T-helper 2 cell (primary cell): ENCODE results near the gene CCSER1.
"Not testable (repeated sequence)": the region's sequence is repeated elsewhere in the genome, so short reads cannot be mapped to it uniquely, and the experiment has no call there.

Source experiments
- DNase-seq, 5 experiments: peaks; one replicate each; pipeline versions ENCODE4 v3.0.0 to v3.0.0-alpha.2; 2012 to 2022

The CCSER1 gene

DNA sequence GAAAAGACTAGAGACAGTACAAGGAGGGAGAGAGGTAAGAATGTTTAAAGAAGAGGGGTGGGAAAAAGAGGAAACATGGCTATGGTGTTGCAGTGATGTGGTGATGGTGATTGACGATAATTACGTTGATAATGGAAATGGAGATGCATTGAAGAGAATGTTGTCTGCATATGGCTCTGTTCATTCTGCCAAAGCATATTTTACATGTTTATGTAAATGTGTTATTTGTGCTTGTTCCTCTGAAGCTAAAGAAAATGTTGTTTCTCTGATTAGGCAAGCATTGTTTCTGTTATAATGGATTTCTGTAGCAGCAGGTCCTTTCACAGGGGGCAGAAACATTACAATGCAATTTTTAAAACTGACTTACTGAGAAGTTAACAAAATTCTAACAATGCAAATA, 958.8 kb downstream of the CCSER1 start:
- no peak for DNase-seq

DNA sequence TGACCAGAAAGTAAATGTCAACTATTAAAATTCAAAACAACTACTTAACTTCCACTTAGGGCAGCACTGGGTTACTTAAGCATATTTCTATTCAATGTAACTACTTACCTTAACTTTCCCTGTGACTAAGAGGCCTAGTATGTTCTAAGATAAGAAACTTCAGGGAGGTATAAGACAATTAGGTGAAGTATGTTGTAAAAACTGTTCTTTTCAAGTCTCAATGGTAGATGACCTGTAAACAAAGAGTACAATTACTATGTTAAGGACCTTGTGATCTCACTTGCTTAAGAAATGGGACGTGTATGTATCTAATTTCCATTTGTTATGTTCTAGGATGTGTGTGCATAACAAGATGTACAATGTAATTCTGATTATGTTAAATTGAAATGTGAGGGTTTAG, 960.5 kb downstream of the CCSER1 start:
- DNase-seq: no peak

DNA sequence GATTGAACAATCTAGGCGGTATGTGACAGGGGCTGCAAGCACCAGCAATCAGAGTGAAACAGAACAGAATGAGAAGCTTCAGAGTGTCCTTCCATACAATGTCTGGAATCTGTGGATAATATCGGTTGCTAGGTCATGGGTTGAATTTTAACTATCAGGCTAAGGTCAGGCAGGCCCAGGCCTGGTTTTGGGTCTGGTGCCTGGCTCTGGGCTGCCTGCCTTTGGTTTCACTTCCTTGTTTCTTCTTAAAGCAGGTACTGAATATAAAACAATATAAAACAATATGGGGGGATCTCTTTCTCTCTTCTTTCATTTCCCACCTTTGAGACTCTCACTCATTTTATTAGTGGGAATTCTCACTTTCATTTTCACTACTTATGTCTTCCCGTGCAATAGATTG, 962.0 kb downstream of the CCSER1 start:
- no peak for DNase-seq

GRCh38 chr4:91092398-91092980, 965.3 kb downstream of the CCSER1 start:
- DNase-seq: no peak

- DNase-seq: not testable (repeated sequence)
These were observed 967.0 kb downstream of the CCSER1 start for GRCh38 chr4:91094220-91094619.

GRCh38 chr4:91099666-91100065, 972.5 kb downstream of the CCSER1 start:
- no peak for DNase-seq

GRCh38 chr4:91108751-91109150, 981.6 kb downstream of the CCSER1 start:
- no peak for DNase-seq

DNA sequence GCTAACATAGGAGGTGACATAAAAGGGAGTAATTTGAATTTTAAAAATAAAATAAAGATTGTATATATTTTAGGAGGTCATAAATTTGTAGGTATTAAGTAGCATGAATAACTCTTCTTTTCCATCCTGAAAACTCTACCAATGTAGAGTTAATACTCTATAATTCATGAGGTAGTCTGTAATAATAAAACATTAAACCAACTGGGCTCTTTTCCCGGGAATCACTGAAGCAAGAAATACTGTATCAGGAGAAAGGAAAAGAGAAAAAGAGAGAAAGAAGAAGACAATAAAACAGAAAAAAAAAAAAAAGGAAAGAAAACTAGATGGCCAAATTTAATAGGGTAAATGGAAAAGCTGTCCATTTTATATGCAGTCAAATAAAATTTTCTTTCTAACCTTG, 984.4 kb downstream of the CCSER1 start:
- no peak for DNase-seq

GRCh38 chr4:91113130-91113706, 986.0 kb downstream of the CCSER1 start:
- DNase-seq: peak in 1 of 5 experiments; percentile 3

- no peak for DNase-seq
These were observed 987.2 kb downstream of the CCSER1 start for GRCh38 chr4:91114386-91114785.

DNA sequence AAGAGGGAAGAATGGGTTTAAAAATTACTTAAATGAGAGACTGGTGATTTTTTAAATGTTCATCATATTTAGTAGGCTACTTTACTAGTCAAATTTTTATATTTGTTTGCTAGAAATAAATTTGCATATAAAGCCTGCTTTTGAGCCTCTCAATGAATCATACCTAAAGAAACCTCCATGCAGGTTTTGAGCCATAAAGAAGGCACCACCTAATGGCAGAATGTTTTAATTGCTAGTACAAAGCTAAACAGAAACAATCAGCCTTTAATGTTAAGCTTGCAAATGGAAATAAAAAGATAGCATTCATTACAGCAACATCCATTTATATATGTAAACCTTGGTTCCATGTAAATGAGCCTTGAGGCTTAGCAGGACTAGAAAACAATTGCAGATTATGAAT, 989.7 kb downstream of the CCSER1 start:
- DNase-seq: no peak

- no peak for DNase-seq
These were observed 991.4 kb downstream of the CCSER1 start for GRCh38 chr4:91118597-91118996.

- no peak for DNase-seq
These were observed 996.5 kb downstream of the CCSER1 start for GRCh38 chr4:91123742-91124141.

DNA sequence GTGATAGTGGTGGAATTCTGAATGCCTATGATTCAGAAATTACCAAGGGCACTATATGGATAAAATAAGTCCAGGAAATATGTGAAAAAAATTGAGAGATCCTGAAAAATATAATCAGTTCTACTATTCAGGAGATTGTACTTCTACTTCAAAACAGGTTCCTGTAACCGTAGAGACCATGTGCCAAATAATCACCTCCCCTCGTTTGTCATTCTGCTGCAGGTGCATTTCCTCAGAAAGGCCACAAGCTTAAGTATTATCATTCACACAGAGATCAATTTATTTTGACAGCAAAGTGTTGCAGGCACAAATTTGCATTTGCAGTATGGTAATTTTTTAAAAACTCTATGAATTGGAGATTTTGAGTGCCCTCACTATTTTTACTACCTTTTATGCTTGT, 1000.0 kb downstream of the CCSER1 start:
- DNase-seq: no peak

GRCh38 chr4:91127831-91128230, 1000.6 kb downstream of the CCSER1 start:
- no peak for DNase-seq

GRCh38 chr4:91128519-91128918, 1001.3 kb downstream of the CCSER1 start:
- no peak for DNase-seq

DNA sequence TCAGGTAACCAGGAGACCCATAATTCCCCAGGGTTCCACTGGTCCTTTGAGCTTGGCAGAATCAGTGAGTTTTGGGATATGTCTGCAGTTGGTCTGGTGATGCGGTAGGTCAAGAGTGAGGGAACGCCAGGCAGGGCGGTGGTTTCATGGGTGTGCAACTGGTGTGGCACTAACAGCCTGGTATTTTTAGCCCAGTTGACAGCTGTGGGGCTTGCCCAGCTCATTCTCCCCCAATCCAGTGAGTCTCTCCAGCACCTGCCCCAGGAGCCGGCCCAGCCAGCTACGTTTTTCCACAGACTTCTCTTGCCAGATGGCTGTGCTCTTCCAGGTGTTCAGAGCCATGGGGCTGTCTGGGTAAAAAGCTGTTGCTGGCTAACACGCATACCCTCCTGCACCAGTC, 1019.9 kb downstream of the CCSER1 start:
- DNase-seq: no peak

GRCh38 chr4:91154041-91154440, 1026.8 kb downstream of the CCSER1 start:
- DNase-seq: not testable (repeated sequence)

GRCh38 chr4:91167864-91168653, 1040.9 kb downstream of the CCSER1 start:
- not testable (repeated sequence) for DNase-seq

GRCh38 chr4:91170768-91171167, 1043.6 kb downstream of the CCSER1 start:
- DNase-seq: no peak

DNA sequence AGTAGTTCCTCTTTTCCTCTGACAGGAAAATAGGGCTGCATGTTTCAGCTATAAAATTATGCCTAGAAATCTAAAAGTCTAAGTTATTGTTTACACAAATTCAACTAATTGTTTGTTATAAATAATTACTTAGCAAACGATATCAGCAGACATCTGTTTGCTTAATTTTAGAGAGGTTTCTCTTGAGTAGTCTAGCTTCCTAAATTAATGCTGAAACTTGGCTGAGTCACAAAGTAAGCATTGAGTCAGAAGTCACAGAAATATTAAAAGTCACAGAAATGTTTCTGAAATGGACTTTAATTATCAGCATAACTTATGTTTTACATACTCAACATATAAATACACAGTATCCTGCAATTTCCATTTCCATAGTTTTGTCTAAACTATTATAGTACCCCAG, 1044.0 kb downstream of the CCSER1 start:
- DNase-seq: no peak

DNA sequence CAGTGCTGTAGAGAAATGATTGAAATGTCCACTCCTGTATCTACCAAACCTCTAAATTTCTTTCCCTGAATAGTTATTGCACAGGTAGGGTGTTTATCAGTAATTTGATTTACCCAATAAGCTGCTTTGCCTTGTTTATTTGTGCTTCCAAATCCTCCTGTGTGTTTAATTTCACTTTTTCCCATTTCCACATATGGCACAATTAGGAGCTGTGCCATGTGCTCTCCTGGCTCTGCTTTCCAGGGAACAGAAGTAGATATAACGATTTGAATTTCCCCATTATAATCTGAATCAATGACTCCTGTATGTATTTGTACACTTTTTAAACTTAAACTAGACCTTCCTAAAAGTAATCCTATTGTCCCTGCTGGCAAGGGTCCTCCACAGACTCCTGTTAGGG, 1057.9 kb downstream of the CCSER1 start:
- DNase-seq: not testable (repeated sequence)

DNA sequence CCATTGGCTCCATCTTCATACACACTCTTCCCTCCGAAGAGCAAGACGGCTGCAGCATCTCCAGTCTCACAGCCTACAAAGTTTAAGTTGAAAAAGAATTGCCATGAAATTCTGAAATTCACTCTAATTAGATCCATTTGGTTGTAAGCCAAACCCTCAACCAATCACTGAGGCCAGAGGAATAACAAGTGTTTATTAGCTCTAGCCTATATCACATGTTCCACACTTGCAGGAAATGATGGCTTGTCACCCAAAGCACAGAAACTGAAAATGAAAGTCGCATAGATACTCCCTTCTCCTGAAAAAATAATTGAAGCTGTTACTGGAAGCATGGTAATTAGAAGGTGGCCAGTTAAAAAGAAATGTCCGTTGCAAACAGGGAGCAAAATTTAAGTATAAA, 1071.8 kb downstream of the CCSER1 start:
- peak in 1 of 5 experiments; percentile 5 for DNase-seq

DNA sequence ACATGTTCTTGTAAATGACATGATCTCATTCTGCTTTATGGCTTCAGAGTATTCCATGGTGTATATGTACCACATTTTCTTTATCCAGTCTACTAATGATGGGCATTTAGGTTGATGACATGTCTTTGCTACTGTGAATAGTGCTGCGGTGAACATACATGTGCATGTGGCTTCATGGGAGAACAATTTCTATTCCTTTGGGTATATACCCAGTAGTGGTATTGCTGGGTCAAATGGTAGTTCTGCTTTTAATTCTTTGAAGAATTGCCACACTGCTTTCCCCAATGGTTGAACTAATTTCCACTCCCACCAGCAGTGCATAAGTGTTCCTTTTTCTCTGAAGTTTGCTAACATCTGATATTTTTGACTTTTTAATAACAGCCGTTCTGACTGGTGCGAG, 1080.3 kb downstream of the CCSER1 start:
- DNase-seq: no peak
